HT-29 (cell line): Measurements from ENCODE around the gene LIPT2. TPM values are rescaled to one million over a fixed set of nuclear protein-coding genes. Genes with fewer than 3 reads are reported as not detected.
A peak's percentile ranks its signal among the peaks of the same experiment; 100 is the strongest.

ENCODE experiments used
- DNase-seq: peaks from one replicate; pipeline ENCODE4 v3.0.0-alpha.2; 2015; ENCODE audit warnings: low spot score
- total RNA-seq: library from RNA; depleted of rRNA; stranded (reverse); fragments of >200 nt; shearing (Covaris generic); gene quantifications from 2 replicates; pipeline ENCODE4 v1.2.3, GENCODE V29; 2014

LIPT2 gene
- total RNA-seq, 1 experiment from 2014 or later, result 29.1 TPM

GRCh38 chr11:74466916-74467885 lies 26.3 kb downstream of the LIPT2 start, which contains the start of gene KCNE3:
KCNE3 (minus strand) TSS chr11:74467549; CDS start chr11:74457563, 9,986 bp downstream.
- DNase-seq, result peak; percentile 47

- peak; percentile 87 for DNase-seq
Observed at GRCh38 chr11:74465291-74465708, 28.2 kb downstream of the LIPT2 start.

GRCh38 chr11:74464746-74465145 lies 28.8 kb downstream of the LIPT2 start:
- no peak for DNase-seq

GRCh38 chr11:74463216-74463615 lies 30.3 kb downstream of the LIPT2 start:
- DNase-seq, result no peak

GRCh38 chr11:74462631-74463030 lies 30.9 kb downstream of the LIPT2 start:
- no peak for DNase-seq

GRCh38 chr11:74462009-74462408 lies 31.5 kb downstream of the LIPT2 start:
- no peak for DNase-seq

GRCh38 chr11:74460481-74461154 lies 32.9 kb downstream of the LIPT2 start:
- DNase-seq, result no peak

GRCh38 chr11:74460065-74460464 lies 33.5 kb downstream of the LIPT2 start:
- DNase-seq, result no peak

GRCh38 chr11:74459584-74459983 lies 33.9 kb downstream of the LIPT2 start:
- DNase-seq, result no peak

- DNase-seq, result no peak
Observed at GRCh38 chr11:74457356-74457755, 36.2 kb downstream of the LIPT2 start.

- peak; percentile 89 for DNase-seq
Observed at GRCh38 chr11:74453373-74453975, 40.0 kb downstream of the LIPT2 start.

GRCh38 chr11:74452366-74452765 lies 41.2 kb downstream of the LIPT2 start:
- no peak for DNase-seq

- DNase-seq, result no peak
Observed at GRCh38 chr11:74450318-74450717, 43.2 kb downstream of the LIPT2 start.

- peak; percentile 94 for DNase-seq
Observed at GRCh38 chr11:74449369-74449931, 44.1 kb downstream of the LIPT2 start.

GRCh38 chr11:74447720-74448119 lies 45.8 kb downstream of the LIPT2 start:
- no peak for DNase-seq

- DNase-seq, result no peak
Observed at GRCh38 chr11:74446532-74446938, 47.0 kb downstream of the LIPT2 start.

GRCh38 chr11:74444173-74444826 lies 49.2 kb downstream of the LIPT2 start:
- no peak for DNase-seq

GRCh38 chr11:74443071-74443864 lies 50.3 kb downstream of the LIPT2 start:
- peak; percentile 84 for DNase-seq

GRCh38 chr11:74442636-74443035 lies 50.9 kb downstream of the LIPT2 start:
- DNase-seq, result no peak
